Epithelial cell of prostate (primary cell): Measurements from ENCODE around the gene ECHDC3.

Experiments used
- DNase-seq: peaks from one replicate; pipeline ENCODE4 v3.0.0-alpha.2; 2011; ENCODE audit warnings: low read depth, low spot score
- H3K27ac ChIP-seq: fragments of 450-650 bp; 2 replicates; pipeline ENCODE4 v1.5.1; 2017; ENCODE audit warnings: mild to moderate bottlenecking

The ECHDC3 gene

DNA sequence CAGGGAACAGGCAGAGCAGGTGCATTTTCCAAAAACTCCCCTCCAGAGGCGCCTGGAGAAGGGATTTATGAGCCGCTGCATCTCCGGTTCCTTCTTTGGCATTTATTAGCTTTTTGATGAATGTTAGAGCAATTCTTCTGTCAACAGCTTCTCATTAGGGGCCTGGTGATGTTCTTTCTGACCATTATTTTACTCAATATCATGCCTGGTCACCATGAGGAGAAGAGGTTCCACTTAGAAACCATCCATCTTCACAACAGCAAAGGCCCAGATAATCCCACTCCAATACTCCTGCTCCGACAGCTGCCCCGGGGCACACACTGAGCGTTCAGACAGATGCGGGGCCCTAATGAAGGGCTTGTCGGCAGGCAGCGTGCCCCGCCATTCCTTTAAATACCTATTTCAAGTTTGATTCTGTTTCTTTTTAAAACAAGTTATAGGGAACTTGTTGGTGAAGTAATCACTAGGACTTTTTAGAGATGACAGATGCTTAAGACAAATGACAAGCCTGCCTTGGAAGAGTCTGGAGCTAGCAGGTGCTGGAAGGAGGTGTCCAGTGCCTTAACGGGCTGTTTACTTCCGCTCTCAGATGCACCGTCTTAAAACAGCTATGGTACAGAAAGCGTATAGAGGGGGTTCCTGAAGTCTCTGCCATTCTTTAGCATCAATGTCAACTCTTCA lies 31.7 kb downstream of the ECHDC3 start:
- no peak overlapping the region for H3K27ac ChIP-seq
- DNase-seq: no peak

GRCh38 chr10:11775412-11775811 lies 33.2 kb downstream of the ECHDC3 start:
- no peak for DNase-seq
- peak overlapping the region; percentile 51 for H3K27ac ChIP-seq

DNA sequence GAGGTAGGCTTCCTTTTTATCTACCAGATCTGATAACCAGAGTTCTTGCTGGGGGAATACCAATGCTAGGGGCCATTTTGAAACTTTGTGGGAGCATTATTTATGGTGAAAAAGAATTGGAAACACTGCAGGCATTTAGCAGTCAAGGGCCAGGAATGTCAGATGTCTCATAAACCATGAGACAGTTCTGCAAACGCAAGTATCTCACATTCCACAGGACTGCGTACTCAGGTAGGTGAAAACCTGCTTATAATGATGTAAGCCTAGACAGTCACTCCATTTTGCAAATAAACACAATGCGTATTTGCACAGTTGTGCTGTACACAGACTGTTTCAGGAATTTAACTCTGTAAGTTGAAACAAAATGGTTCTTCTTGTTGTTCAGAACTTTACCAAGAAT lies 33.9 kb downstream of the ECHDC3 start:
- peak overlapping the region; percentile 51 for H3K27ac ChIP-seq
- DNase-seq: peak; percentile 69

GRCh38 chr10:11781114-11781513 lies 38.9 kb downstream of the ECHDC3 start:
- H3K27ac ChIP-seq: no peak overlapping the region
- DNase-seq: no peak

DNA sequence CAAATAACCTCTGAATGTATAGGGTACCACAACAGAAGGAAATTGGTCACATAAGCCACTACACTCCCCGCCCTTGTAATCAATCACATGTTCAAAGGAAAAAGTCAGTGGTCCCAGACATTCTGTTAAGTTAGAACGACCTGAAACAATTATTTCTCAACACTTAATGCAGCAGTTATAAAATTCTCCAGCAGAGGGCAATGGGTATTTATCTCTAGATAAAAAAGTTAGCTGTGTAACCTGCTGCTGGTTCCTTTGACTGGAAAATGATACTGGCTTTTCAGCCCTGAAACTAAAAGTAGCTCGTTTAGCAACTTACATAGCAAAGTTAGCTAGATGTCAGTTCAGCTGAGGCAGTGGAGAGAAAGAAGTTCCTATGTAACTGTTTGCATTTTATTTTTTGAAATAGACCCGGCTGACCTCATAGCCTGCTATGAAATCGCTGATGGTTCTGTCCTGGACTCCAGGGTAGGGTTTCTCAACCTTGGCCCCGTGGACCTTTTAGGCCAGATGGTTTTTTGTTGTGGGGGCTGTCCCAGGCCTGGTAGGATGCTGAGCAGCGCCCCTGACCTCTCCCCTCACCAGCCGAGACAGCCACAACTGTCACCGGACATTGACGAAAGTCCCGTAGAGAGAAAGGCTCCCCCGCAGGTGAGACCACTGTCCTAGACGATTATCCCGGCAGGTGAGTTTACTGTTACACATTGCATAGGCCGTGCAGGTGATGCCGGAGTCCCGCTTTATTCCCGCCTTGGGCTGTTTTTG lies 40.8 kb downstream of the ECHDC3 start:
- H3K27ac ChIP-seq: peak overlapping the region; percentile 4
- DNase-seq: no peak

DNA sequence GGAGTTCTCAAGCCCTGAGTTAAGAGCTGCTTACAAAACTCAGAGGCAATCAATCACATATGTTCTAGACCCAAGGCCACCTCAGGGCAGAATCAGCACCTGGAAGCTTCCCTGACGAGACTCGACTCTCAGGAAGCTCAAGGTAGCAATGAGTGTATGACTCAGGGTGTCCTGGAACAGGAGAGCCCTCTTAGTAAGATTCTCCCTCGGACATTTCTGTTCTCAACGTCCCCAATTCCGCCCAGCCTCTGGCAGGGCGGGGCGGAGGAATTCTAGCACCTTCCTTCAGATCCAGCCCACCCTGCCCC lies 41.3 kb downstream of the ECHDC3 start:
- no peak for DNase-seq
- peak overlapping the region; percentile 4 for H3K27ac ChIP-seq

GRCh38 chr10:11787374-11787773 lies 45.2 kb downstream of the ECHDC3 start:
- DNase-seq: no peak
- H3K27ac ChIP-seq: no peak overlapping the region

DNA sequence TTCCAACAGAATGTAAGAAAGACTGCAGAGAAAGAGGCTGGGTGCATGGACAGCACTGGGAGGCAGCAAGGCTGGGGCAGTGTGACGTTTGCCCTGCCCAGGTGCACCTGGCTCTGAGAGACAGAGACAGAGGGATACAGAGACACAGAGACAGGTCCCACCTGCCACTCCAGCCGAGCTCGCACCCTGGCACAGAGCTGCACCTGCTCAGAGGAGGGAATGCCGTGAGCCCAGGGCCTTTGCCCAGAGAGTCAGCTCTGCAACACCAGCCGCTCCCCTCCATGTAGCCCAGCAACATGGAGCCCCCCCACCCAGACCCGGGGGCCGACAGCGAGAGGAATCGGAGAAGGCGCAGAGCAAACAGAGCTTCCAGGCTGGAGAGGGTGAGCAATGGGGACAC lies 45.7 kb downstream of the ECHDC3 start:
- no peak overlapping the region for H3K27ac ChIP-seq
- no peak for DNase-seq

DNA sequence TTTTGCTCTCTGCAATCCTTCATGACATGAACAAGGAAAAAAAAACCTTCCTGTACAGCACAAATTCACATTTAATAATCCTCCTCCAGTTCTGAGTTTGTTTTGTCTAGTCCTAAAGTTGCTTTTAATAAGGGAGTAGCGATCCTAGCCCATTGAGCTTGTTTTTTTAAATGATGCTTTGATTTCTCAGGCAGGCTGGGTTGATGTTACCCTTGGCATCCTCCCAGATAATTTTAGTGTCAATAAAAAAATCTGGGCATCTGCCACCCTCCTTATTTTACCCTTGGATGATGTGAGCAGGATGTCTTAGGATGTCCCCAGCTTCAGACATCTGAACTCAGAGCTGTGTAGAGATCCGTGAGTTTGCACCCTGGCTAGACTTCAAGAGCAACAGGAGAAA lies 47.1 kb downstream of the ECHDC3 start:
- no peak for DNase-seq
- H3K27ac ChIP-seq: no peak overlapping the region

DNA sequence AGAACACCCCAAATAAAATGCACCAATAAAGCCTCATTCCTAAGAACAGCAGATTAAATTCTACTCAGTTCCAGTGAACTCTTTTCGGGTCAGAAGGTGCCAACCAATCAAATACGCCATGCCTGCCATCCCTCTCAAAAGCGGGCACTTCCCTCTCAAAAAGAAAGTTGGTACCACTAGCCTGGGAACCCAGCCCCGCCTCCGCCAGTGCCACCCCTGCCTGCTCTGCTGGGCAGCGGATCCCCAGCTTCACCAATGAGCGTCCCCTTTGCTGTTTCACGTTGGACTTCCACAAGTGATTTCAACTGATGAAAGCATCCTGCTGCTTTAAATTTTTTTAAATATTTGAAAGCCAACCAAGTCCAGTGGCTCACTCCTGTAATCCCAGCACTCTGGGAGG lies 47.8 kb downstream of the ECHDC3 start:
- DNase-seq: no peak

GRCh38 chr10:11793762-11794479 lies 51.7 kb downstream of the ECHDC3 start:
- H3K27ac ChIP-seq: peak overlapping the region; percentile 64
- no peak for DNase-seq

More for the DNA sequence above, 47.8 kb downstream of the ECHDC3 start:
- no peak overlapping the region for H3K27ac ChIP-seq

DNA sequence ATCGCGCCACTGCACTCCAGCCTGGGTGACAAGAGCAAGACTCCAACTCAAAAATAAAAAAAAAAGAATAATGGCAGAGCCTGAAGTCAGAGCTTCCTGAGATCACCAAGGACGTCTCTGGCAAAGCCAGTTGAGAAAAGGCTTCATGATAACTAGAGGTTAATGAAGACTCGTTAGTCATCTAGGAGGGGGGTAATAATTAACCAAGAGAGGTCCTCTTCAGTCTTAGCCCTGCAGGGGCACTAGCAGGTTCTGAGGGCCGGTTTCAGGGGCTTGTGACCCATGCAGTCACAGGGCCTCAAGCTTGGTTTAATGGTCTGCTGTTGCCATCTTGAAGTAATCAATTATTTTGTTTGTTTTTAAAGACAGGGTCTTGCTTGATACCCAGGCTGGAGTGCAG lies 52.4 kb downstream of the ECHDC3 start:
- H3K27ac ChIP-seq: peak overlapping the region; percentile 64
- no peak for DNase-seq

DNA sequence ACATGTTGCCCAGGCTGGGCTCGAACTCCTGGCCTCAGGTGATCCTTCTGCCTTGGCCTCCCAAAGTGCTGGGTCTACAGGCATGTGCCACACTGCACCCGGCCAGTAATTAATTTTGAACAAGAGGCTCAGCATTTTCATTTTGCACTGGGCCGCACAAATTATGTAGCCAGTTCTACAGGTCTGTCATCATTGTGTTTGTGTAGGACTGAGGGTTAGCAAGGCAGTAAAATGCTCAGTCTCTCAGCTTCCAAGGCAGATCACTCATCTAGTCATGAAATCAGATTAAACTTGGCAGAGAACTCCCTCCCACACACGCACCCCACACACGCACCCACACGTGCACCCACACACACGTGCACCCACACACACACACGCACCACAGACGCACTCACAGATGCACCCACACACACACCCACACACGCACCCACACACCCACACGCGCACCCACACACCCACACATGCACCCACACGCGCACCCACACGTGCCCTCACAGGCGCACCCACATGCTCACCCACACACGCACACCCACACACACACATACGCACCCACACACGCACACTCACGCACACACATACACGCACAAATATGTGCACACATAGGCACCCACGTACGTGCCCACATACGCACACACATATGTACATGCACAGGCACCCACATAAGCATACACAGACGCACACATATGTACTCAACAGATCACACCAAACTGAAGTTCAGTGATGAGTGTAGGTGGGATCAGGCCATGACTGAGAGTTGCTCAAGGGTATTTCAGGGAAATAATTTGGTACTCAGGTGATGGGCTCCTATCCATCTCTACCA lies 53.1 kb downstream of the ECHDC3 start:
- H3K27ac ChIP-seq: no peak overlapping the region
- DNase-seq: no peak

DNA sequence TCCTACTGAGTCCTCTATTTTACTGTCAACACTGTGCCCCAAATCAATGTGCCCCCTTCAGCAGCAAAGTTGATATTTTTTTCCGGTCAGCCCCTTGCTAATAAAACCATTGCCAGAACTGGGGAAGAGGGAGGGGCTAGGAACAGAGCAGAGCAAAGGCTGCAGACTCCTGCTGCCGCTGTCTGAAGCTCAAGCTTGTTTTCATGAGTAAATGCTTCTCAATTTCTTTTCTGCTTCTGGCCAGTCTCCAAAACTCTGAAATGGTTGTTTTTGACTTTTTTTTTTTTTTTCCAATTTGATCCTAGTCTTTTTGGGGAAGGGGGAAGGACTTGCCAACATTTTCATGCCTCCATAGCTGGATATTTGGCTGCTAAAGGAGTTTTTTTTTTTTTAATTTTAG lies 54.3 kb downstream of the ECHDC3 start:
- no peak overlapping the region for H3K27ac ChIP-seq
- no peak for DNase-seq

DNA sequence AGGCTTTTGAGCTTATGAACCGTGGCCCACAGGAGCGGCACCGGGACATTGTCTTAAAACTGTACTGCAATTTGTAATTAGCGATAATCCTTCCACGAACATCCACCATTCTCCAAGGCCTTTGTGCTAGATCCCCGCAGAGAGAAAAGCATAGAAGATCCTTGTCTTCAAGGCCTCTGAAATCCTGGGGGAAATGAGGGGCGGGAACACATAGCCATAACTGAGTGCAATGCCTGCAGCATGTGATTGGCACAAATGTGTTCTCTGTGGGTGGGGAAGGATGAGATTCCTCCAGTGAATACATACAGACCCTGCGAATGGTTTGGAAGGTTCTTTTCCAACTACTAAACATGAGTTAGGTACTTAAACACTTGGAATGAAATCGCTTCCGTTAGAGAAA lies 55.1 kb downstream of the ECHDC3 start:
- DNase-seq: no peak
- no peak overlapping the region for H3K27ac ChIP-seq

GRCh38 chr10:11797847-11798633 lies 55.9 kb downstream of the ECHDC3 start:
- no peak for DNase-seq
- no peak overlapping the region for H3K27ac ChIP-seq

DNA sequence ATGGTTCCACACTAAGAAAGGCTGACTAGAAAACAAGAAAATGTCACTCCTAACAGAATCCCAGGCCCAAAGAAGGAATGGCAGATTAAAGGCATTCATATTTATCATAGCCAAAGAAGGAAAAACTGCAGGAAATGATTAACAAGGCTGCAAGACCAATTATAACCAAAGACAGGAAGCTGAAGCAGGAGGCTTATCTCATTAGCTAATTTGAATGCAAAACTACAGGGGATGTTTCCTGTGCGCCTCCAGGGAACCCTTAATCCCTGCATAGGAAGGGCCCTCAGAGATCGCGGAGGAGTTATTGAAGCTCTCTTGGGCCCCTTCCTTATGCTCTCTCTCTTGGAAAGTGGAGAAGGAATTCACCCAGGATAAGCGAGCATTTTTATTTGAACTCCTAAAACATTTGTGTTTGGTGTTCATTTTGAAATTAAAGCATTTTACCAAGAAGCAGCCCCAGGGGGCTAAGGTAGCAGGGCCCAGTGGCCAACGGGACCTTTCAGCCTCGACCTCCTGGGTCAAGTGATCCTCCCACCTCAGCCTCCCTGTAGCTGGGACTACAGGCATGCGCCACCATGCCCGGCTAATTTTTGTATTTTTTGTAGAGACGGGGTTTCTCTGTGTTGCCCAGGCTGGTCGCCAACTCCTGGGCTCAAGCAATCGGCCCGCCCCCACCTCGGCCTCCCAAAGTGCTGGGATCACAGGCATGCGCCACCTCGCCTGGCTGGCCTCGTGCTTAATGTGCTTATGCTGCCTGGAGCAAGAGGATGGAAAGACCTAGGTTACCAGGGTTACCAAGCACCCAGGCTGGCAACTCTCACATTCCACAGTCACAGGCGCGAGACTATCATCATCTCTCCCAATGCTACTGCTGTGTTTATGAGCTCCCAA lies 56.9 kb downstream of the ECHDC3 start:
- H3K27ac ChIP-seq: no peak overlapping the region
- DNase-seq: no peak

GRCh38 chr10:11799736-11800080 lies 57.5 kb downstream of the ECHDC3 start:
- H3K27ac ChIP-seq: no peak overlapping the region
- DNase-seq: no peak

GRCh38 chr10:11804336-11804735 lies 62.2 kb downstream of the ECHDC3 start:
- H3K27ac ChIP-seq: no peak overlapping the region
- DNase-seq: no peak
